H1 (cell line): ENCODE measurements around the gene TBC1D22A. TPM values are rescaled to one million over a fixed set of nuclear protein-coding genes. Genes with fewer than 3 reads are reported as not detected.

Experiments used
- CTCF ChIA-PET: fragments of 300-600 bp; sonication (Branson Sonifier 250); formaldehyde crosslinking; loops from one replicate; lab custom pipeline; 2021; ENCODE audit not compliant: partially characterized antibody; lab: Charles Lee
- POLR2A ChIA-PET: fragments of 300-600 bp; sonication (Branson Sonifier 250); formaldehyde crosslinking; loops from one replicate; lab custom pipeline; 2021; ENCODE audit warnings: inconsistent platforms; ENCODE audit not compliant: partially characterized antibody; lab: Charles Lee
- DNase-seq, 2 experiments: peaks; one replicate each; pipeline versions ENCODE4 v3.0.0 to v3.0.0-alpha.2; 2010 to 2022; ENCODE audit warnings: low spot score in 2 of 2, low read depth in 1 of 2, mixed read lengths in 1 of 2
- FAIRE-seq: peaks from 2 replicates; lab custom pipeline; 2011; peaks lifted over from hg19 to GRCh38; lab: Jason Lieb, UNC
- H2AFZ ChIP-seq: 2 replicates; pipeline ENCODE4 v1.8.1; 2012; ENCODE audit warnings: low read length, inconsistent platforms
- H2AK5ac ChIP-seq: 2 replicates; pipeline ENCODE4 v1.6.1; 2013; ENCODE audit warnings: low read depth, low read length
- H2BK120ac ChIP-seq: replicated peaks from 2 replicates; pipeline ENCODE3; 2013; ENCODE audit warnings: low read depth, low read length, inconsistent platforms
- H2BK12ac ChIP-seq: 2 replicates; pipeline ENCODE4 v1.6.1; 2013; ENCODE audit warnings: low read depth, low read length
- H2BK15ac ChIP-seq: 2 replicates; pipeline ENCODE4 v1.6.1; 2013; ENCODE audit warnings: low read length
- H2BK20ac ChIP-seq: 2 replicates; pipeline ENCODE4 v1.6.1; 2013; ENCODE audit warnings: low read length
- H2BK5ac ChIP-seq: 2 replicates; pipeline ENCODE4 v1.6.1; 2013; ENCODE audit warnings: low read depth, low read length
- H3K14ac ChIP-seq: 2 replicates; pipeline ENCODE4 v1.6.1; 2013; ENCODE audit warnings: inconsistent platforms; ENCODE audit not compliant: insufficient read length
- H3K18ac ChIP-seq: 2 replicates; pipeline ENCODE4 v1.6.1; 2013; ENCODE audit warnings: low read length; ENCODE audit errors: extremely low read depth
- H3K23ac ChIP-seq: 2 replicates; pipeline ENCODE4 v1.6.1; 2013; ENCODE audit warnings: inconsistent platforms; ENCODE audit not compliant: insufficient read length
- H3K23me2 ChIP-seq: 2 replicates; pipeline ENCODE4 v1.6.1; 2013; ENCODE audit warnings: low read depth, low read length
- H3K27ac ChIP-seq: 2 replicates; pipeline ENCODE4 v1.6.1; 2011; ENCODE audit warnings: low read depth, low read length, inconsistent platforms
- H3K27me3 ChIP-seq, 4 experiments: replicated peaks in 1 of 4; 1 replicate in 1 of 4; 2 replicates in 3 of 4; pipeline versions ENCODE4 v1.6.1 to v1.8.1; 2011 to 2013; ENCODE audit warnings: low read length in 3 of 4, mild to moderate bottlenecking in 3 of 4, inconsistent platforms in 2 of 4, mixed read lengths in 2 of 4, moderate library complexity in 1 of 4; ENCODE audit not compliant: control insufficient read depth in 3 of 4, insufficient read depth in 3 of 4; ENCODE audit errors: extremely low read depth in 1 of 4
- H3K36me3 ChIP-seq, 4 experiments: 2 replicates each; pipeline versions ENCODE4 v1.6.1 to v1.8.1; 2011 to 2013; ENCODE audit warnings: mild to moderate bottlenecking in 4 of 4, low read length in 3 of 4, moderate library complexity in 2 of 4, control low read depth in 1 of 4, inconsistent platforms in 1 of 4; ENCODE audit not compliant: insufficient read depth in 4 of 4, control insufficient read depth in 2 of 4
- H3K4ac ChIP-seq: replicated peaks from 2 replicates; pipeline ENCODE3; 2013; ENCODE audit warnings: low read length, low read depth, mixed read lengths, inconsistent platforms; ENCODE audit not compliant: insufficient read length
- H3K4me1 ChIP-seq, 4 experiments: replicated peaks in 1 of 4; 1 replicate in 1 of 4; 2 replicates in 3 of 4; pipeline versions ENCODE4 v1.6.1 to v1.8.1; 2011 to 2013; ENCODE audit warnings: low read length in 3 of 4, inconsistent platforms in 2 of 4, mixed read lengths in 1 of 4; ENCODE audit not compliant: insufficient read depth in 4 of 4, control insufficient read depth in 3 of 4
- H3K4me2 ChIP-seq, 2 experiments: 2 replicates each; pipeline versions ENCODE4 v1.6.1 to v1.8.1; 2011 to 2013; ENCODE audit warnings: low read depth in 2 of 2, low read length in 2 of 2, control low read depth in 1 of 2, inconsistent platforms in 1 of 2, mild to moderate bottlenecking in 1 of 2; ENCODE audit not compliant: insufficient read depth in 1 of 2
- H3K4me3 ChIP-seq, 4 experiments: fragments of 200-600, 300-600 bp in 1 of 4; sonication (generic), shearing (Covaris generic), sonication (Bioruptor Twin) in 1 of 4; 2 replicates each; pipeline versions ENCODE4 v1.5.1 to v1.8.1; 2011 to 2016; ENCODE audit warnings: low read length in 4 of 4, low read depth in 3 of 4, control low read depth in 2 of 4, inconsistent platforms in 2 of 4, mild to moderate bottlenecking in 2 of 4, mixed read lengths in 1 of 4, moderate library complexity in 1 of 4; ENCODE audit not compliant: insufficient read depth in 2 of 4; ENCODE audit errors: extremely low read depth in 1 of 4
- H3K56ac ChIP-seq: replicated peaks from 2 replicates; pipeline ENCODE3; 2013; ENCODE audit warnings: low read depth, mild to moderate bottlenecking, mixed read lengths, low read length, inconsistent platforms; ENCODE audit not compliant: insufficient read length
- H3K79me1 ChIP-seq: 2 replicates; pipeline ENCODE4 v1.6.1; 2013; ENCODE audit warnings: low read depth, low read length, control low read depth
- H3K79me2 ChIP-seq, 2 experiments: 2 replicates each; pipeline versions ENCODE4 v1.6.1 to v1.8.1; 2012 to 2013; ENCODE audit warnings: low read length in 2 of 2, mild to moderate bottlenecking in 2 of 2, inconsistent platforms in 1 of 2; ENCODE audit not compliant: insufficient read depth in 2 of 2, control insufficient read depth in 1 of 2
- H3K9ac ChIP-seq, 4 experiments: replicated peaks in 1 of 4; 1 replicate in 1 of 4; 2 replicates in 3 of 4; pipeline versions ENCODE4 v1.6.1 to v1.8.1; 2011 to 2013; ENCODE audit warnings: low read depth in 3 of 4, low read length in 3 of 4, control low read depth in 2 of 4, mild to moderate bottlenecking in 2 of 4, moderate library complexity in 2 of 4, inconsistent platforms in 1 of 4; ENCODE audit errors: extremely low read depth in 1 of 4
- H3K9me3 ChIP-seq, 2 experiments: 2 replicates each; pipeline versions ENCODE4 v1.6.1 to v1.8.1; 2012 to 2013; ENCODE audit warnings: mild to moderate bottlenecking in 2 of 2, moderate library complexity in 2 of 2, control low read depth in 1 of 2, inconsistent platforms in 1 of 2, low read depth in 1 of 2, low read length in 1 of 2, mixed read lengths in 1 of 2; ENCODE audit not compliant: insufficient read depth in 2 of 2
- H4K20me1 ChIP-seq, 2 experiments: replicated peaks in 1 of 2; 2 replicates each; pipeline versions ENCODE3 to v1.8.1; 2011 to 2013; ENCODE audit warnings: inconsistent platforms in 2 of 2, low read length in 2 of 2, mild to moderate bottlenecking in 1 of 2; ENCODE audit not compliant: insufficient read depth in 2 of 2, control insufficient read depth in 1 of 2
- H4K5ac ChIP-seq: 2 replicates; pipeline ENCODE4 v1.6.1; 2013; ENCODE audit warnings: low read length, low read depth, mixed read lengths, inconsistent platforms; ENCODE audit not compliant: insufficient read length
- H4K8ac ChIP-seq: 2 replicates; pipeline ENCODE4 v1.8.0; 2013; ENCODE audit warnings: mild to moderate bottlenecking, moderate library complexity, low read length, inconsistent platforms; ENCODE audit not compliant: insufficient read depth; ENCODE audit errors: extremely low read depth
- H4K91ac ChIP-seq: replicated peaks from 2 replicates; pipeline ENCODE3; 2013; ENCODE audit warnings: low read length, mixed read lengths, inconsistent platforms; ENCODE audit not compliant: insufficient read length
- EZH2 ChIP-seq: fragments of 200-600 bp; sonication (generic); IDR thresholded peaks from 2 replicates; pipeline ENCODE4 v1.7.1; 2012; ENCODE audit warnings: low read depth, mild to moderate bottlenecking, moderate library complexity, low read length, inconsistent platforms; ENCODE audit not compliant: severe bottlenecking
- WGBS, 2 experiments: shearing (Covaris generic) in 1 of 2; methylation state at CpG; one replicate each; pipeline versions ENCODE4 v1.1.6 to v1.1.7; 2013 to 2015; ENCODE audit warnings: low lambda C conversion rate in 2 of 2, mixed read lengths in 2 of 2, inconsistent platforms in 1 of 2, low coverage in 1 of 2, missing lambda C conversion rate in 1 of 2; ENCODE audit not compliant: insufficient replicate concordance in 2 of 2, insufficient coverage in 1 of 2, insufficient read length in 1 of 2; ENCODE audit errors: extremely low coverage in 1 of 2, missing lambda C conversion rate in 1 of 2; 5-methylcytosine and 5-hydroxymethylcytosine counted together
- polyA plus RNA-seq, 7 experiments: library from polyadenylated mRNA; depleted of rRNA in 3 of 7; stranded (reverse) in 5 of 7; unstranded in 2 of 7; fragments of >200 nt in 5 of 7; fragments of 200-250 nt in 2 of 7; gene quantifications; 1 replicate in 5 of 7; 2 replicates in 1 of 7; 4 replicates in 1 of 7; pipeline versions ENCODE4 v1.2.1 to v1.2.3, GENCODE V29; 2011 to 2013; ENCODE audit warnings: missing spikeins in 2 of 7, mixed read lengths in 2 of 7
- total RNA-seq: library from RNA; stranded (reverse); fragmentation: NEBNext Ultra II Directional; extraction: Animal tissue kit (Norgen Biotek cat#: 25700); gene quantifications from 2 replicates; pipeline ENCODE4 v1.2.1, GENCODE V29; 2021

The TBC1D22A gene
- total and polyA plus RNA-seq, 2 of the 8 experiments (the other 6 are each of a cell fraction or from before 2014, with no cell fraction given): 11.9 to 18.4 TPM

GRCh38 chr22:46741974-46742519, 20.4 kb upstream of the TBC1D22A start:
- POLR2A ChIA-PET: interaction anchor here (1.1 to 1.2 kb wide), 2 partner anchors 10 to 20 kb away, joined by 3 to 8 read pairs; partner anchors contain the start of gene TBC1D22A

More at GRCh38 chr22:46741974-46742519, 20.4 kb upstream of the TBC1D22A start:
- H3K9me3 ChIP-seq: no peaks in the 10 kb centered on the region
- no peak overlapping the region for H2BK12ac ChIP-seq
- H3K4me1 ChIP-seq: peaks cover 0 to 7% (median 7%) of the 10 kb centered on the region in 4 experiments; a peak in 5 of 7 replicates
- CTCF ChIA-PET: interaction anchor here (1.0 to 3.4 kb wide), 2 partner anchors 16 to 19 kb away, joined by 3 to 13 read pairs; no protein-coding TSS in a partner anchor
- H3K4ac ChIP-seq: no peak overlapping the region
- H2BK5ac ChIP-seq: no peak overlapping the region
- no peak overlapping the region for H4K91ac ChIP-seq
- FAIRE-seq: no peak
- no peak overlapping the region for H2AK5ac ChIP-seq
- TF ChIP-seq EZH2: no peak
- TF ChIP-seq, all 59 proteins: peak for 0
- H3K18ac ChIP-seq: no peak overlapping the region
- H3K36me3 ChIP-seq: no peaks in the 10 kb centered on the region
- H2BK15ac ChIP-seq: no peak overlapping the region
- H3K23ac ChIP-seq: no peak overlapping the region
- no peak overlapping the region for H3K14ac ChIP-seq
- no peaks in the 10 kb centered on the region for H3K79me2 ChIP-seq
- no peak overlapping the region for H4K8ac ChIP-seq
- peaks cover 0 to 2% of the 10 kb centered on the region in 2 experiments for H4K20me1 ChIP-seq
- no peak overlapping the region for H3K27ac ChIP-seq
- no peak overlapping the region for H4K5ac ChIP-seq
- no peaks in the 10 kb centered on the region for H3K79me1 ChIP-seq
- no peak overlapping the region for H2BK120ac ChIP-seq
- H2AFZ ChIP-seq: no peak overlapping the region
- 87% methylated on average over 6 of the region's 6 CpGs; no CpG with 5 or more reads in 1 of the 2 experiments for WGBS, 2 experiments
- H3K56ac ChIP-seq: no peak overlapping the region
- H2BK20ac ChIP-seq: no peak overlapping the region
- H3K9ac ChIP-seq: no peak overlapping the region
- no peak overlapping the region for H3K4me3 ChIP-seq
- H3K4me2 ChIP-seq: no peak overlapping the region
- H3K23me2 ChIP-seq: peaks cover 11% of the 10 kb centered on the region; the same call in 1 of the 2 replicates
- peaks cover 0 to 3% (median 0%) of the 10 kb centered on the region in 4 experiments; a peak in 1 of 7 replicates for H3K27me3 ChIP-seq
- DNase-seq: no peak
